Kasumi-1 (cell line): Measurements from ENCODE around the gene LGALS13.

Source experiments
- DNase-seq, 2 experiments: peaks; one replicate each; lab custom pipeline; 2025; lab: John Stamatoyannopoulos, UW

The LGALS13 gene

GRCh38 chr19:39602224-39602623 is at the start of gene LGALS13:
Gene LGALS13 (plus strand): TSS chr19:39602524. CDS start chr19:39602569, 45 bp downstream.
- DNase-seq: no peak

GRCh38 chr19:39553082-39553652 is 49.2 kb upstream of the LGALS13 start:
- no peak for DNase-seq

GRCh38 chr19:39554701-39555311 is 47.5 kb upstream of the LGALS13 start:
- DNase-seq: no peak

- DNase-seq: no peak
Measured at GRCh38 chr19:39555883-39556282, 46.4 kb upstream of the LGALS13 start.

GRCh38 chr19:39557811-39558623 is 44.3 kb upstream of the LGALS13 start:
- DNase-seq: no peak

- no peak for DNase-seq
Measured at GRCh38 chr19:39558624-39559117, 43.7 kb upstream of the LGALS13 start.

GRCh38 chr19:39563408-39563807 is 38.9 kb upstream of the LGALS13 start:
- DNase-seq: no peak

- DNase-seq: no peak
Measured at GRCh38 chr19:39566064-39566463, 36.3 kb upstream of the LGALS13 start.

- no peak for DNase-seq
Measured at GRCh38 chr19:39568604-39569003, 33.7 kb upstream of the LGALS13 start.

GRCh38 chr19:39582442-39582841 is 19.9 kb upstream of the LGALS13 start:
- DNase-seq: no peak

GRCh38 chr19:39582891-39583625 is 19.3 kb upstream of the LGALS13 start:
- DNase-seq: no peak

GRCh38 chr19:39587496-39587895 is 14.8 kb upstream of the LGALS13 start:
- DNase-seq: no peak

GRCh38 chr19:39588066-39588465 is 14.3 kb upstream of the LGALS13 start:
- DNase-seq: no peak

- peak; percentile 2 to 8 for DNase-seq
Measured at GRCh38 chr19:39590265-39590664, 12.1 kb upstream of the LGALS13 start.

- no peak for DNase-seq
Measured at GRCh38 chr19:39592381-39592780, 9.9 kb upstream of the LGALS13 start.

- no peak for DNase-seq
Measured at GRCh38 chr19:39595950-39596349, 6.4 kb upstream of the LGALS13 start.

GRCh38 chr19:39596911-39597310 is 5.4 kb upstream of the LGALS13 start:
- no peak for DNase-seq

- peak; percentile 1 to 37 for DNase-seq
Measured at GRCh38 chr19:39599116-39599515, 3.2 kb upstream of the LGALS13 start.

GRCh38 chr19:39603825-39604224 is 1.5 kb downstream of the LGALS13 start:
- DNase-seq: no peak

GRCh38 chr19:39607021-39607420 is 4.7 kb downstream of the LGALS13 start:
- DNase-seq: no peak

- DNase-seq: no peak
Measured at GRCh38 chr19:39607561-39607960, 5.2 kb downstream of the LGALS13 start.

- no peak for DNase-seq
Measured at GRCh38 chr19:39613597-39613996, 11.3 kb downstream of the LGALS13 start.
